NK-92 treated with Interleukin-12 subunit alpha and Interleukin-12 subunit beta, amount 100 ng/mL, for 24 hours (cell line): Measurements from ENCODE around the gene SENP5.

Source experiments
- DNase-seq: peaks from one replicate; lab custom pipeline; 2025; lab: John Stamatoyannopoulos, UW

The SENP5 gene

GRCh38 chr3:196883361-196883760 is 15.6 kb downstream of the SENP5 start:
- no peak for DNase-seq

GRCh38 chr3:196886144-196886543 is 18.4 kb downstream of the SENP5 start:
- no peak for DNase-seq

DNA sequence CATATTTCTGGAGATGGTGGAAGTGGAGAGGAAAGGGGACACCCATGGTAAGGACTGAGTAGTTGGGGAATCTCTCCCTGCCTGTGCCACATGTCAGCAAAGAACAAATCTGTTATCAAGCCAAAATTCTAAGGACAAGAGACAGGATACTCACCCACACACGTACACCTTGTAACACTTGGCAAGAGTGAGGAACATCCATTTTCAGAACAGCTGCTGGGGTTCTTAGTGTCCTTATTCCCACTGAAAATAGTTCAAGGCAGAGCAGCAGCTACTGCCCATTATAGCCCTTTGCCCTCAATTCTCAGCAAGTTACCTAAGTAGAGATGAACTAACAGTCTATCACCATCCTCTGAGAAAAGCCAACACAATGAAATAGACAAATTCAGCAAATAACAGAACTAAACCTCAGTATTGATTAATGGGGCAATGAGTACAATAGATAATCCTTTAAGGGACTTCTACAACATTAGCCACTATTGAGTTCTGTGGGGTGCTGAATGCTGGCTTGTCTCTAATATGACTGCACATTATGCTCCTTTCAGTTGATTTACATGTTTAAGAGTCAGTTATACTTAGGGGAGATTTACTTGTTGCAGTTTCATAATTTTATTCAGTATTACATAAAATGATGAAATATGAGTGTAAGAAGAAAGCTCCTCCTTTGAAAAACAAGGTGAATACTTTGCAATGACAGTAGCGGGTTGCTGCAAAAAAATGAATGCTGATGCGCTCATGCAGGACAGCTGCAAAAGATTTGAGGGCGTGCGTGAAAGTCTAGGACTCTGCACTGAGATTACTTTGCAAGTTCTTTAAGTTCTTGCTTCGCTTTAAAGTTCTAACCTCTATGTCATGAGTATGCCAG is 22.4 kb downstream of the SENP5 start:
- DNase-seq = no peak

- no peak for DNase-seq
Measured at GRCh38 chr3:196894557-196895295, 27.0 kb downstream of the SENP5 start.

DNA sequence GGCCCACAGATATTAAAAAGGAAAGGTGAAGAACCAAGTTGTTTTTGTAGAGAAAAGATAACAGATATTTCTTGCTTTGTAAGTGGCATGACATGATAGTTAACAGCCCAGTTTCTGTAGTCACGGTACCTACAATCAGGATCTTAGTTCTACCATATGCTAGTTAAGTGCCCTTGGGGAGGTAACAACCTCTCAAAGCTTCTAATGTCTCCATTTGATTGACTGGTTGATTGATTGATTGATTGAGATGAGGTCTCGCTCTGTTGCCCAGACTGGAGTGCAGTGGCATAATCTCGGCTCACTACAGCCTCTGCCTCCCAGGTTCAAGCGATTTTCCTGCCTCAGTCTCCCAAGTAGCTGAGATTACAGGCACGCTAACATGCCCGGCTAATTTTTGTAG is 28.5 kb downstream of the SENP5 start:
- DNase-seq = no peak

GRCh38 chr3:196901768-196902167 is 34.0 kb downstream of the SENP5 start:
- no peak for DNase-seq

DNA sequence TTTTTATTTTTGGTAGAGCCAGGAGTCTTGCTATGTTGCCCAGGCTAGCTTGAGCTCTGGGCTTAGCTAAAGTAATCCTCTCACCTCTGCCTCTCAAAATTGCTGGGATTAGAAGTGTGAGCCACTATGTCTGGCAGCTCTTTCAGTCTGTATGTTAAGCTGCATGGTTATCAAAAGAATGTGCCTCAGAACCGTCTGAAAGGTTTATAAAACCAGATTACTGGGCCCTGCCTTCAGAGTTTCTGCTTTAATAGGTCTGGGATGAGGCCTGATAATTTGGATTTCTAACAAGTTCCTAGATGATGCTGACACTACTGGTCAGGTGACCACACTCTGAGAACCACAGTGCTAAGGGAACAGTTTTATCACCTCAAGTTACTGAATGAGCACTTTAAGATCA is 34.6 kb downstream of the SENP5 start:
- DNase-seq = no peak

GRCh38 chr3:196903740-196904139 is 36.0 kb downstream of the SENP5 start:
- no peak for DNase-seq

DNA sequence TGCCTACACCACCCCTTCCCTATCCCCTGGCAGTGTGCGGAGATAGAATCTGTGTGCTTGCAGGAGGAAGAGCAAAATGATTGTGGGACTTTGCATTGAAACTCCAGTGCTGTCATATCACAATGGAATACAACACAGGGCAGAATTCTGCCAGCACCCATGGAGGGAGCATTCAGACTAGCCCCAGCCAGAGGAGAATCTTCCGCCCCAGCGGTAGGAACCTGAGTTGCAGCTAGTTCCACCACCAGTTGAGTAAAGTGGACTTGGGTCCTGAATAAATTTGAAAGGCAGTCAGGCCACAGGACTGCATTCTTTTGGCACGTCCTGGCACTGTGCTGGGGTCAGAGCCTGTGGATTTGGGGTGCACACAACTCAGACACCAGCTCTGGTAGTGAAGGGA is 47.1 kb downstream of the SENP5 start:
- DNase-seq = no peak

GRCh38 chr3:196915375-196915774 is 47.7 kb downstream of the SENP5 start:
- no peak for DNase-seq

DNA sequence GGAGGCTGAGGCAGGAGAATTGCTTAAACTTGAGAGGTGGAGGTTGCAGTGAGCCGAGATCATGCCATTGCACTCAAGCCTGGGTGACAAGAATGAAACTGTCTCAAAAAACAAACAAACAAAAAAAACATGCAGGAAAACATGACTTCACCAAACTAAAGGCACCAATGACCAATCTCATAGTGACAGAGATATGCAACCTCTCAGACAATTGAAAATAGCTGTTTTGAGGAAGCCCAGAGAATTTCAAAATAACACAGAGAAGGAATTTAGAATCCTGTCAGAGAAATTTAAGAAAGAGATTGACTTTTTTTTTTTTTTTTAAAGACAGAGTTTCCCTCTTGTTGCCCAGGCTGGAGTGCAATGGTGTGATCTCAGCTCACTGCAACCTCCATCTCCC is 48.5 kb downstream of the SENP5 start:
- no peak for DNase-seq

DNA sequence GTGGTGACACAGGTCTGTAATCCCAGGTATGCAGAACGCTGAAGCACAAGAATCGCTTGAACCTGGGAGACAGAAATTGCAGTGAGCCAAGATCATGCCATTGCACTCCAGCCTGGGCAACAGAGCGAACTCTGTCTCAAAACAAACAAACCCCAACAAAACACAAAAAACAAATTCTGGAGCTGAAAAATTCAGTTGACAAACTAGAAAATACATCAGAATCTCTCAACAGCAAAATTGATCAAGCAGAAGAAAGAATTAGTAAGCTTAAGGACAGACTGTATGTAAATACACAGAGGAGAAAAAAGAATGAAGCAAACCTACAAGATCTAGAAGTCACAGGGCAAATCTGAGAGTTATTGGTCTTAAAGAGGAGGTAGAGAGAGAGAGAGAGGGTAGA is 49.3 kb downstream of the SENP5 start:
- DNase-seq = no peak

GRCh38 chr3:196918968-196919367 is 51.2 kb downstream of the SENP5 start:
- DNase-seq = no peak

GRCh38 chr3:196920733-196921132 is 53.0 kb downstream of the SENP5 start:
- no peak for DNase-seq

- no peak for DNase-seq
Measured at GRCh38 chr3:196927571-196928453, 60.1 kb downstream of the SENP5 start.

DNA sequence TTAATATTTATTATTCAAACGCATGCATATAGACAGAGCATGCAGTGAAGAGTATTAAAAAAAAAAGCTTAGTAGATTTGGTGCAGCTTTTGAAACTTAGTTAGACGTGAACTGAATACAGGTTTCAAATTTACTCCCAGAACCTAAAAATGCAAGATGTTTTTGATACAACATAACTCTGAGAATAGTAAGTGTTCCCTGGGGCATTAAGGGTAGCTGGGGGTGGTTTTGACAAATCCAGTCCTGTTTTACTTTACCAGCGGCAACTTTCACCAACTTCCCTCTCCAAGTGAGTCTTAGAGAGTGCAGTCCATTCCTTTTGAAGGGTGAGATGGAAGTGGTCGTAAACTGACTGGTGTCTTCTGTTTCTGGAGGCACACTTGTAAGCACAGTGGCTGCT is 63.4 kb downstream of the SENP5 start:
- no peak for DNase-seq

- no peak for DNase-seq
Measured at GRCh38 chr3:196931828-196932587, 64.3 kb downstream of the SENP5 start.

- DNase-seq = no peak
Measured at GRCh38 chr3:196932600-196932999, 64.9 kb downstream of the SENP5 start.

DNA sequence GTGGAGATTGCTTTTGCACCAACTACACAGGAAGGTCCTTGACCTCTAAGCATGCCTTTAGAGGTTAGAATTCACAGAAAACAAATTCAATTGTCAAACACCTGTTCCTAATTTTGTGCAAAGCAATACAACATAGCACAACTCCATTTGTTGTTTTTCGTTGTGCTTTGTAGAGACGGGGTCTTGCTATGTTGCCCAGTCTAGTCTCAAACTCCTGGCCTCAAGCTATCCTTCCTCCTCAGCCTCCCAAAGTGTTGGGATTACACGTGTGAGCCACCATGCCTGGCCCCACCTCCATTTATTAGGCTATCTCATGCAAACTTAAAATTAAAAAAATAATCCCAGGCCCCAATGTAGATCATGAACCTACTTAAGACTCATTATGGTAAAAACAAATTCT is 68.6 kb downstream of the SENP5 start:
- no peak for DNase-seq

GRCh38 chr3:196938124-196938523 is 70.4 kb downstream of the SENP5 start:
- no peak for DNase-seq

GRCh38 chr3:196938576-196938975 is 70.9 kb downstream of the SENP5 start:
- no peak for DNase-seq
